NCI-H2227 (cell line): Measurements from ENCODE around the gene TYMS.

ENCODE experiments used
- DNase-seq: peaks from one replicate; lab custom pipeline; 2025; ENCODE audit not compliant: unreplicated experiment; lab: John Stamatoyannopoulos, UW

The TYMS gene

GRCh38 chr18:644395-645004 lies 13.0 kb upstream of the TYMS start:
- no peak for DNase-seq

DNA sequence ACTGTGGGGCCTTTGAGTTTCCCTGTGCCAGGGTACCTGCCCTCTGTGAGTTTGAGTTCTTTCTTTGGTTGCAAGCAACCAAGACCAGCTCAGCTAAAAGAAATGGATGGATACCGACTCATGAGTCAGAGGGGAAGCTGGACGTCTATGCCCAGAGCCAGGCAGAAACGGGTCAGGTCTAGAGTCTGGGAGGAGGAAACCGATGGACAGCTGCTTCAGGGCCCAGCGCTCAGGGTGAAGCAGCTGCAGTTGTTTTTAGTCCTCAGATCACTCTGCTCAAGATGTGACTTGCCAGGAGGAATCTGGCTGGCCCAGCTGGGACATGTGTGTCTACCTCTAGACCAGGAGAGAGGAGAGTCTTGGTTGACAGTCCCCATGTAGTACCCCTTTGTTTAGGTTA lies 10.1 kb upstream of the TYMS start:
- DNase-seq, result no peak

GRCh38 chr18:649341-649740 lies 8.1 kb upstream of the TYMS start:
- DNase-seq, result no peak

DNA sequence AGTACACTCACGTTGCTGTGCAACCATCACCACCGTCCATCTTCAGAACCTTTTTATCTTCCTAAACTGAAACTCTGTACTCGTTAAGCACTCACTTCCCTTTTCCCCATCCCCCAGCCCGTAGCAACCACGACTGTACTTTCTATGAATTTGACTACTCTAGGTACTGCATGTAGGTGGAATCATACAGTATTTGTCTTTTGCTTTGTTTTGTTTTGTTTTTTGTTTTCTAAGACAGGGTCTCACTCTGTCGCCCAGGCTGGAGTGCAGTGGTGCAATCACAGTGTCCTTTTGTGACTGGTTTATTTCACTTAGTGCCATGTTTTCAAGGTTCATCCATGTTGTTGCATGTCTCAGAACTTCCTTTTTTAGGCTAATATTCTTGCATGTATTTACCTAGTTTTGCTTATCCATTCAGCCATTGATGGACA lies 7.0 kb upstream of the TYMS start:
- DNase-seq, result no peak

GRCh38 chr18:652131-652530 lies 5.3 kb upstream of the TYMS start:
- DNase-seq, result no peak

DNA sequence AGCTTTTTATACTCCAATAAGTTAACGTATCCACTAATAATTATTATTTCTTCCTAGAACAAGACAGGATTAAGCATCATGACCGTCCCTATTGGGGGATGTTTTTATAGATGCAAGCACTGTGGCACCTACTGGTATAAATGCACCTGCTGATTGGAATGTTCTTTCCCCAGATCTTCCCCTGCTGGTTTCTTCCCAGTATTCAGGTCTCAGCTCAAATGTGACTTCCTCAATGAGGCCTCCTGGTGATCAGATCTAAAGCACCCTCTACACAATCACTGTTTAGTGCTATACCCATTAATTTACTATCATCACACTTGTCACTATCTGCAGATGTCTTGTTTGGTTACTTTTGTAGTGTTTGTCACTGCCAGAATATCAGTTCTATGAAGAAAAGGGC lies 3.9 kb upstream of the TYMS start:
- no peak for DNase-seq

DNA sequence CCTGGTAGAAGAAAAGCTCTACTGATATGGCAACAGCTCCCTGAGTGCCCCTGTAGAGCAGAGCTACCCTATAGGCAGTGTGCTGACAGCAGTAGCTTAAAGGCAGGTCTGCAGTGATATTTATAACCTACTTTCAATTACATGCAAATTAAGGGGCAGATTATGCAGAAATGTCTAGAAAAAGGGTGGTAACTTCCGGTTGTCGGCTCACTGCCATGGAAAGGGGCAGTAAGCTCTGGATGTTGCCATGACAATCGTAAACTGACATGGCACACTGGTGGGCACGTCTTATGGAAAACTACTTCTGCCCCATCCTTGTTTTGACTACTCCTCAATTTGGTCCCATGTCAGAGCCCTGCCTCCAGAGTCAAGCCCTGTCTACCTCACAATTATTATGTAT lies 2.9 kb upstream of the TYMS start:
- no peak for DNase-seq

- DNase-seq, result no peak
Measured at GRCh38 chr18:655445-655844, 2.0 kb upstream of the TYMS start.

- DNase-seq, result peak; percentile 96
Measured at GRCh38 chr18:658001-658946, 821 bp downstream of the TYMS start.

DNA sequence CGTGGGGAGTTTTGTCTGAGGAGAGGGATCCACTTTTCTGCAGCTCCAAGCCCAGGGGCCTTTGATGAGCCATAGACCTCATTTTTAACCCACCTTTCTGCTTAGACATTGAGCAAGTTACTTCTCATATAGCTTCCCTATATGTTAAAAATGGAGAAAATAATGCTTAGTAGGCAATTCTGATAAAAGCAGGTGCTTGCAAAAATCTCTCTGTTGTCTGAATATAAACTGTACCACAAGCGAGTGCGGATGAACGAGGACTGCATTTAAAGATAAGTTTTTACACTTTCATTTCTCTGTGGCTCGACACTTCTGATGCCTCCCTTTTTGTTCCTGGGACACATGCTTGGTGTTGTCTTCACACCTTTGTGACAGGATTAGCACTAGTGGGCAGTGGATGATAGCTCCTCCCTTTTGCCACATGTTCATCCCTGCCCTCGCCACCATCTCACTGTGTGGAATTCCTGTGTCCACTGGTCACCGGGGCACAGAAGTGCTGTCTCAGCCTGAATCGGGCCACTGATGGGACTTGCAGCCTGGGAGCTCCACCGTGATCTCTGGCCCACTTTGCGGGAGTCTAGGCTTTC lies 1.6 kb downstream of the TYMS start:
- no peak for DNase-seq

GRCh38 chr18:659597-659996 lies 2.1 kb downstream of the TYMS start:
- no peak for DNase-seq

DNA sequence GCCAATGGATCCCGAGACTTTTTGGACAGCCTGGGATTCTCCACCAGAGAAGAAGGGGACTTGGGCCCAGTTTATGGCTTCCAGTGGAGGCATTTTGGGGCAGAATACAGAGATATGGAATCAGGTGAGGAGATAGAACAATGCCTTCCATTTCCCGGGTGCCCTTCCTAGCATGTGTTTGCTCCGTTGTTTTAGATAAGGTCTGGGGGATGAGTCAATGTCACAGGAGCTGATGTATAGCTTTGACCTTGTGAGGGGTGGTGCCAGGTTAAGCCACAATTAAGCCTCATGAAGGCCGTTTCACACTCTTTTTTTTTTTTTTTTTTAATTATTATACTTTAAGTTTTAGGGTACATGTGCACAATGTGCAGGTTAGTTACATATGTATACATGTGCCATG lies 4.7 kb downstream of the TYMS start:
- DNase-seq, result no peak

DNA sequence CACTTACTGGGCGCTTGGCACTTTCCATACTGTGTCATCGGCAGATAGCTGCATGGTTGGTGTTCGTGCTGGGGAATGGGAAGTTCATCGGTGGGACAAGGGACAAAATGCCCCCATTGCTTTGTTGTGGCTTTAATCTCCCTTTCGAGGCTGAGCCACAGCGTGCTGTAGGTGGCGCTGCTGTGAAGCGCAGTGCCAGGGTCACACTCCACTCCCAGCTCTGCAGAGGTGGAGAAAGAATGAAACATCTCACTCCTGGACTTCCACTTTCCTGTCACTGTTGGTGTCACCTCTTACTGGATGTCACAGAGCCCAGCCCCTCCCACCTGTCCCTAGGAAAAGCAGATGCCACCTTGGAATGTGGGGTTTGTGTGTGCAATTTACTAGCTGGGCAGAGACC lies 8.7 kb downstream of the TYMS start:
- DNase-seq, result no peak

DNA sequence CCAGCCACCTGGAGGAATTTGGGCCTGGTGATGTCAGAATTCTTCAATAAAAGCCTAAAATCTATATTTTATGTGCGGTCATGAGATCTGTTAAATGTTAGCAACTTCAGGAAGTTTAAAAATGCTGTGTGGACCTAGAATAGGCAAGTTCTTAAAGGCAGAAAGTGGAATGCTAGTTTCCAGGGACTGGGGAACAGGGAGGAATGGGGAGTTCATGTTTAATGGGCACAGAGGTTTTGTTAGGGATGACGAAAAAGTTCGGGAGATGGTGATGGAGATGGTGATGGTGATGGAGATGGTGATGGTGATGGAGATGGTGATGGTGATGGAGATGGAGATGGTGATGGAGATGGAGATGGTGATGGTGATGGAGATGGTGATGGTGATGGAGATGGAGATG lies 9.2 kb downstream of the TYMS start:
- DNase-seq, result no peak

- DNase-seq, result no peak
Measured at GRCh38 chr18:668260-668659, 10.8 kb downstream of the TYMS start.

GRCh38 chr18:669077-669476 lies 11.6 kb downstream of the TYMS start:
- no peak for DNase-seq

GRCh38 chr18:670522-670921 lies 13.1 kb downstream of the TYMS start:
- no peak for DNase-seq

DNA sequence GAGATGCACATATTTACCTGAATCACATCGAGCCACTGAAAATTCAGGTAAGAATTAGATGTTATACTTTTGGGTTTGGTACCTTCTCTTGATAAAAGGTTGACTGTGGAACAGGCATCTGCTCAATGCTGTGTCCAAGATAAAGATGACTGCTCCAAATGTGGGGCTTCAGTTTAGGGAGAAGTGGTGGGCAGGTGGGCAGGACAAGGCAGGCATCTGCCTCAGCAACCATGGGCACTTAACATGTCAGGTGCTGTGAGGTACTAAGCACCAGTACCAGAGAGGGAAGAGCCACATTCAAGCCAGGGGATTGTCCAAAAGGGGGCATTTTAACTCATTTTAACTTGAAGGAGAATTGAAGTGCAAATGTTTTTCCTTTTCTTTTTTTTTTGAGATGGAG lies 14.0 kb downstream of the TYMS start:
- DNase-seq, result no peak

DNA sequence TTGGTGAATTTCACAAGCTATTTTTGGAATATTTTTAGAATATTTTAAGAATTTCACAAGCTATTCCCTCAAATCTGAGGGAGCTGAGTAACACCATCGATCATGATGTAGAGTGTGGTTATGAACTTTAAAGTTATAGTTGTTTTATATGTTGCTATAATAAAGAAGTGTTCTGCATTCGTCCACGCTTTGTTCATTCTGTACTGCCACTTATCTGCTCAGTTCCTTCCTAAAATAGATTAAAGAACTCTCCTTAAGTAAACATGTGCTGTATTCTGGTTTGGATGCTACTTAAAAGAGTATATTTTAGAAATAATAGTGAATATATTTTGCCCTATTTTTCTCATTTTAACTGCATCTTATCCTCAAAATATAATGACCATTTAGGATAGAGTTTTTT lies 15.9 kb downstream of the TYMS start:
- no peak for DNase-seq

- no peak for DNase-seq
Measured at GRCh38 chr18:673769-674168, 16.3 kb downstream of the TYMS start.

DNA sequence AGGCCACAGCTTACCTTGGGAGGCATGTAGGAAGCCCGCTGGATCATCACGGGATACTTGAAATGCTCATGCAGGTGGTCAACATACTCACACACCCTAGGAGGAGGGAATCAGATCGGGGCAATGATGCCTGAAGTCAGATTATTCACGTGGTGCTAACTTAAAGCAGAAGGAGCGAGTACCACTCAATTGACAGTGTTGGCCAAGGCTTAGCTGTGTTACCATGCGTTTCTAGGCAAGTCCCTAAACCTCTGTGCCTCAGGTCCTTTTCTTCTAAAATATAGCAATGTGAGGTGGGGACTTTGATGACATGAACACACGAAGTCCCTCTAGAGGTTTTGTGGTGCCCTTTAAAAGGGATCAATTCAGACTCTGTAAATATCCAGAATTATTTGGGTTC lies 17.9 kb downstream of the TYMS start:
- no peak for DNase-seq

DNA sequence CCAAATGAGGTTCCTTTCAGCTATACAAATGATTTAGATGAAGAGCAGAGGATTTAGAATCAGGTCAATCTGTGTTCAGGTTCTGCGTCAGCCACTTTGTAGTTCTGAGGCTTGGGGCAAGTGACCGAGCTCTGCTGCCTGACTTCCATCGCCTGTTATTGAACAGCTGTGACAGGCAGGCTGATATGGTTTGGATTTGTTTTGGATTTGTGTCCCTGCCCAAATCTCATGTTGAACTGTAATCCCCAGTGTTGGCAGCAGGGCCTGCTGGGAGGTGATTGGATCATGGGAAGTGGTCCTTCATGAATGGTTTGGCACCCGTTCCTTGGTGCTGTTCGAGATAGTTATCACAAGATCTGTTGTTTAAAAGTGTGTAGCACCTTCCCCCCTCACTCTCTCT lies 18.6 kb downstream of the TYMS start:
- no peak for DNase-seq
